HepG2 (cell line): ENCODE measurements around the gene HDDC3. TPM values are rescaled to one million over a fixed set of nuclear protein-coding genes. Genes with fewer than 3 reads are reported as not detected.

Experiments used
- ATAC-seq: fragments of 200-7000 bp; cut with Tn5 transposase; 3 replicates; pipeline ENCODE4 v1.9.1; 2020; ENCODE audit warnings: mild to moderate bottlenecking, moderate library complexity
- BruUV-seq: library from RNA; stranded (reverse); fragments of 400-500 nt; replicated peaks from 2 replicates; lab custom pipeline; 2021; lab: Mats Ljungman, UMichigan
- CTCF ChIA-PET: fragments of 300-600 bp; formaldehyde crosslinking; extraction: SDS; loops from one replicate; lab custom pipeline; 2021; ENCODE audit warnings: low total read pairs, inconsistent platforms, low intra/inter-chr PET ratio; lab: Yijun Ruan, JAX
- POLR2A ChIA-PET: fragments of 350-600 bp; sonication (Branson Sonifier 250); formaldehyde crosslinking; loops from one replicate; lab custom pipeline; 2020; ENCODE audit warnings: antibody characterized with exemption, inconsistent platforms; lab: Yijun Ruan, JAX
- DNase-seq: peaks from one replicate; pipeline ENCODE4 v3.0.0-alpha.2; 2015; ENCODE audit warnings: low spot score
- FAIRE-seq: peaks from 3 replicates; lab custom pipeline; 2011; peaks lifted over from hg19 to GRCh38; lab: Jason Lieb, UNC
- H2AFZ ChIP-seq: one replicate; pipeline ENCODE4 v1.6.1; 2011; ENCODE audit warnings: low read length, inconsistent platforms
- H3K27ac ChIP-seq: fragments of 300-600 bp; 3 replicates; pipeline ENCODE4 v1.8.0; 2011; ENCODE audit warnings: mixed run types, mild to moderate bottlenecking, mixed read lengths, low read length, inconsistent platforms; ENCODE audit not compliant: insufficient read depth; ENCODE audit errors: extremely low read length
- H3K27me3 ChIP-seq, 2 experiments: fragments of 200-600 bp in 1 of 2; 2 replicates in 1 of 2; 3 replicates in 1 of 2; pipeline versions ENCODE4 v1.6.0 to v1.8.0; 2011; ENCODE audit warnings: low read length in 2 of 2, mild to moderate bottlenecking in 2 of 2, moderate library complexity in 2 of 2, inconsistent platforms in 1 of 2; ENCODE audit not compliant: insufficient read depth in 2 of 2, control insufficient read depth in 1 of 2
- H3K36me3 ChIP-seq, 2 experiments: fragments of 200-600 bp in 1 of 2; replicated peaks in 1 of 2; 2 replicates in 1 of 2; 3 replicates in 1 of 2; pipeline versions ENCODE4 v1.5.1 to v1.8.0; 2011; ENCODE audit warnings: low read length in 2 of 2, inconsistent platforms in 1 of 2; ENCODE audit not compliant: insufficient read depth in 2 of 2, control insufficient read depth in 1 of 2
- H3K4me1 ChIP-seq: 2 replicates; pipeline ENCODE4 v1.5.1; 2012; ENCODE audit warnings: low read length, inconsistent platforms; ENCODE audit not compliant: insufficient read depth
- H3K4me2 ChIP-seq: 2 replicates; pipeline ENCODE4 v1.6.0; 2011; ENCODE audit warnings: low read depth, low read length, inconsistent platforms
- H3K4me3 ChIP-seq, 3 experiments: fragments of 200-600 bp in 1 of 3; sonication (generic), shearing (Covaris generic) in 1 of 3; replicated peaks in 1 of 3; 2 replicates each; pipeline ENCODE4 v1.5.1; 2011 to 2016; ENCODE audit warnings: low read length in 3 of 3, inconsistent platforms in 2 of 3, low read depth in 2 of 3, mild to moderate bottlenecking in 2 of 3, control low read depth in 1 of 3, mixed read lengths in 1 of 3; ENCODE audit not compliant: insufficient read depth in 1 of 3
- H3K79me2 ChIP-seq: one replicate; pipeline ENCODE4 v1.6.1; 2011; ENCODE audit warnings: low read length, inconsistent platforms; ENCODE audit not compliant: insufficient read depth
- H3K9ac ChIP-seq: 2 replicates; pipeline ENCODE4 v1.6.0; 2011; ENCODE audit warnings: mild to moderate bottlenecking, low read depth, low read length, inconsistent platforms; ENCODE audit not compliant: insufficient read depth
- H3K9me3 ChIP-seq: 2 replicates; pipeline ENCODE4 v1.5.1; 2012; ENCODE audit warnings: mild to moderate bottlenecking, low read length
- H4K20me1 ChIP-seq: 2 replicates; pipeline ENCODE4 v1.6.0; 2011; ENCODE audit warnings: inconsistent platforms, mild to moderate bottlenecking, low read length, moderate library complexity; ENCODE audit not compliant: insufficient read depth
- ARID5B ChIP-seq: IDR thresholded peaks from 2 replicates; pipeline ENCODE4 v1.4.0; 2020; ENCODE audit warnings: mild to moderate bottlenecking, missing genetic modification reagents
- CEBPG ChIP-seq: IDR thresholded peaks from 2 replicates; pipeline ENCODE4 v1.6.1; 2016
- EP300 ChIP-seq, 3 experiments: sonication (generic) in 1 of 3; formaldehyde crosslinking in 1 of 3; IDR thresholded peaks; 2 replicates each; pipeline versions ENCODE4 v1.5.1 to v1.6.1; 2011 to 2020; ENCODE audit warnings: low read depth in 2 of 3, low read length in 2 of 3, borderline replicate concordance in 1 of 3, improper control_type of control experiment in 1 of 3, mild to moderate bottlenecking in 1 of 3, missing genetic modification reagents in 1 of 3, moderate library complexity in 1 of 3
- ETS1 ChIP-seq: sonication (generic); formaldehyde crosslinking; IDR thresholded peaks from 2 replicates; pipeline ENCODE4 v1.4.0; 2020; ENCODE audit warnings: missing genetic modification reagents
- FIP1L1 ChIP-seq: fragments of 200-400 bp; formaldehyde crosslinking; IDR thresholded peaks from 2 replicates; pipeline ENCODE4 v1.6.1; 2018; ENCODE audit warnings: low read depth, mild to moderate bottlenecking, low read length, moderate library complexity, borderline replicate concordance; ENCODE audit not compliant: insufficient read depth
- FLYWCH1 ChIP-seq: sonication (generic); formaldehyde crosslinking; IDR thresholded peaks from 2 replicates; pipeline ENCODE4 v1.8.1; 2023; ENCODE audit warnings: mild to moderate bottlenecking, missing genetic modification reagents
- FOSL1 ChIP-seq: sonication (generic); formaldehyde crosslinking; IDR thresholded peaks from 2 replicates; pipeline ENCODE4 v1.9.0; 2021; ENCODE audit warnings: missing genetic modification reagents, borderline replicate concordance
- HOMEZ ChIP-seq: IDR thresholded peaks from 2 replicates; pipeline ENCODE4 v1.6.1; 2016; ENCODE audit warnings: low read depth
- MXD3 ChIP-seq: IDR thresholded peaks from 2 replicates; pipeline ENCODE4 v1.6.1; 2016; ENCODE audit warnings: mild to moderate bottlenecking, missing biosample characterization, missing genetic modification reagents
- ZNF230 ChIP-seq: sonication (generic); formaldehyde crosslinking; IDR thresholded peaks from 2 replicates; pipeline ENCODE4 v1.4.0; 2020; ENCODE audit warnings: mild to moderate bottlenecking, missing genetic modification reagents
- ZNF34 ChIP-seq: sonication (generic); formaldehyde crosslinking; IDR thresholded peaks from 2 replicates; pipeline ENCODE4 v1.4.0; 2020; ENCODE audit warnings: mild to moderate bottlenecking, missing genetic modification reagents, borderline replicate concordance
- ZNF362 ChIP-seq: sonication (generic); formaldehyde crosslinking; IDR thresholded peaks from 2 replicates; pipeline ENCODE4 v1.4.0; 2020; ENCODE audit warnings: missing genetic modification reagents, mild to moderate bottlenecking, borderline replicate concordance
- ZNF44 ChIP-seq: sonication (generic); formaldehyde crosslinking; IDR thresholded peaks from 2 replicates; pipeline ENCODE4 v1.5.1; 2020; ENCODE audit warnings: mild to moderate bottlenecking, missing genetic modification reagents
- ZNF552 ChIP-seq: sonication (generic); formaldehyde crosslinking; IDR thresholded peaks from 2 replicates; pipeline ENCODE4 v1.9.0; 2022; ENCODE audit warnings: missing genetic modification reagents, mild to moderate bottlenecking, borderline replicate concordance
- ZNF790 ChIP-seq: sonication (generic); formaldehyde crosslinking; IDR thresholded peaks from 2 replicates; pipeline ENCODE4 v1.8.0; 2022; ENCODE audit warnings: missing genetic modification reagents, mild to moderate bottlenecking, borderline replicate concordance
- WGBS: methylation state at CpG from one replicate; pipeline ENCODE4 v1.1.6; 2017; ENCODE audit warnings: low lambda C conversion rate; 5-methylcytosine and 5-hydroxymethylcytosine counted together
- in situ Hi-C: cut with HindIII; loops from 2 replicates; pipeline ENCODE4 v1.10.0; 2017; ENCODE audit warnings: low pct_unique_long_range_greater_than_20kb; ENCODE audit not compliant: extremely low pct_ligation_motif_present
- intact Hi-C: fragments of 100-400 bp; cut with micrococcal nuclease; formaldehyde crosslinking; loops from one replicate; pipeline ENCODE4 v1.10.0; 2022; ENCODE audit not compliant: unreplicated experiment
- polyA plus RNA-seq, 8 experiments: library from polyadenylated mRNA; depleted of rRNA in 3 of 8; stranded (reverse) in 7 of 8; unstranded in 1 of 8; fragments of >200 nt; fragmentation: Illumina TruSeq in 4 of 8; extraction: Trizol in 4 of 8; gene quantifications; 2 replicates each; pipeline versions ENCODE4 v1.2.1 to v1.2.3, GENCODE V29; 2011 to 2016; ENCODE audit warnings: low read depth in 4 of 8, missing spikeins in 1 of 8, mixed read lengths in 1 of 8; ENCODE audit not compliant: insufficient read depth in 1 of 8
- total RNA-seq, 5 experiments: library from RNA; depleted of rRNA; stranded (reverse); fragments of >200 nt; fragmentation: Illumina TruSeq; extraction: Trizol; gene quantifications; 2 replicates each; pipeline ENCODE4 v1.2.3, GENCODE V29; 2016; ENCODE audit warnings: low read depth in 1 of 5

Gene HDDC3
- total and polyA plus RNA-seq, 2 of the 13 experiments (the other 11 are each of a cell fraction or from before 2014, with no cell fraction given): 18.7 to 28.3 TPM

- no peak for FAIRE-seq
- in situ Hi-C loops: no loop called here
These were observed 14.1 kb downstream of the HDDC3 start for GRCh38 chr15:90918034-90918788.

More at GRCh38 chr15:90918034-90918788, 14.1 kb downstream of the HDDC3 start:
- H3K27ac ChIP-seq: no peak overlapping the region
- no TSS peak for BruUV-seq
- no peak overlapping the region for H3K9ac ChIP-seq
- peaks cover 13% of the 10 kb centered on the region for H3K4me1 ChIP-seq
- H3K4me2 ChIP-seq: no peak overlapping the region
- no peaks in the 10 kb centered on the region for H4K20me1 ChIP-seq
- 97% methylated on average over 19 of the region's 23 CpGs for WGBS
- no peaks in the 10 kb centered on the region for H3K9me3 ChIP-seq
- no peaks in the 10 kb centered on the region for H3K79me2 ChIP-seq
- DNase-seq (no peak), ATAC-seq (no peak)
- H3K4me3 ChIP-seq: no peak overlapping the region
- intact Hi-C loops: no loop called here
- H3K27me3 ChIP-seq: no peaks in the 10 kb centered on the region
- POLR2A ChIA-PET: no interaction called here
- CTCF ChIA-PET: no interaction called here
- no peak overlapping the region for H2AFZ ChIP-seq
- TF ChIP-seq FLYWCH1 (CRISPR knock-in tag): no peak
- TF ChIP-seq ZNF34 (CRISPR knock-in tag): no peak
- no peak for TF ChIP-seq ARID5B (CRISPR knock-in tag)
- TF ChIP-seq ZNF790 (CRISPR knock-in tag): no peak
- TF ChIP-seq CEBPG (CRISPR knock-in tag): no peak
- TF ChIP-seq ZNF362 (CRISPR knock-in tag): no peak
- TF ChIP-seq FOSL1 (CRISPR knock-in tag): no peak
- no peak for TF ChIP-seq EP300 (IDR thresholded peaks at IDR 0.05; ENCODE audit: low read depth in 2 of 2, low read length in 2 of 2)
- no peak for TF ChIP-seq EP300 (CRISPR knock-in tag; IDR thresholded peaks at IDR 0.05; ENCODE audit: borderline replicate concordance)
- no peak for TF ChIP-seq ZNF552 (CRISPR knock-in tag)
- no peak for TF ChIP-seq MXD3
- TF ChIP-seq ETS1 (CRISPR knock-in tag): no peak
- no peak for TF ChIP-seq ZNF230 (CRISPR knock-in tag)
- no peak for TF ChIP-seq FIP1L1
- no peak for TF ChIP-seq HOMEZ (CRISPR knock-in tag)
- TF ChIP-seq ZNF44 (CRISPR knock-in tag): no peak
- peaks cover 30 to 68% of the 10 kb centered on the region in 2 experiments; a peak in 4 of 5 replicates for H3K36me3 ChIP-seq
